K562 (cell line): ENCODE data around the gene GLIS2. TPM values are rescaled to one million over a fixed set of nuclear protein-coding genes. Genes with fewer than 3 reads are reported as not detected.
A peak's percentile ranks its signal among the peaks of the same experiment; 100 is the strongest.

ENCODE experiments used
- CHAMP1 ChIP-seq: fragments of 450-650 bp; IDR thresholded peaks from 2 replicates; pipeline ENCODE4 v1.6.1; 2016; ENCODE audit warnings: mild to moderate bottlenecking
- CXXC5 ChIP-seq: fragments of 250-450 bp; sonication (Bioruptor Pico); IDR thresholded peaks from 2 replicates; pipeline ENCODE4 v1.8.0; 2022; ENCODE audit warnings: inconsistent platforms, mild to moderate bottlenecking, moderate library complexity
- PPARD ChIP-seq: fragments of 250-450 bp; sonication (Bioruptor Pico); IDR thresholded peaks from 2 replicates; pipeline ENCODE4 v1.8.0; 2022; ENCODE audit warnings: inconsistent platforms, mild to moderate bottlenecking, moderate library complexity
- TCF7 ChIP-seq: sonication (generic); IDR thresholded peaks from 2 replicates; pipeline ENCODE4 v1.6.1; 2016; ENCODE audit warnings: antibody characterized with exemption, borderline replicate concordance
- ZNF551 ChIP-seq: fragments of 250-450 bp; sonication (Bioruptor Pico); IDR thresholded peaks from 2 replicates; pipeline ENCODE4 v1.5.0; 2021; ENCODE audit warnings: mild to moderate bottlenecking, moderate library complexity
- polyA plus RNA-seq, 8 experiments: library from polyadenylated mRNA; depleted of rRNA in 4 of 8; stranded (reverse) in 5 of 8; unstranded in 3 of 8; fragments of >200 nt; fragmentation: Nextera tagmentation in 2 of 8; fragmentation: Illumina TruSeq in 1 of 8; extraction: Ambion mirVana in 2 of 8; extraction: Trizol in 1 of 8; gene quantifications; 2 replicates each; pipeline versions ENCODE4 v1.2.1 to v1.2.3, GENCODE V29; 2011 to 2014; ENCODE audit warnings: inconsistent platforms in 1 of 8, missing spikeins in 1 of 8
- total RNA-seq, 7 experiments: library from RNA; depleted of rRNA in 6 of 7; stranded (reverse); fragments of >200 nt in 6 of 7; fragmentation: Illumina TruSeq in 2 of 7; extraction: Trizol in 2 of 7; gene quantifications; 2 replicates each; pipeline versions ENCODE4 v1.2.1 to v1.2.3, GENCODE V29; 2011 to 2021; ENCODE audit warnings: low replicate concordance in 1 of 7
- TF ChIP-seq, protein P1 (sequence below): fragments of 200-600 bp; sonication (generic); IDR thresholded peaks from one replicate; pipeline ENCODE4 v1.6.1; 2012; ENCODE audit warnings: mild to moderate bottlenecking, low read depth, low read length, inconsistent platforms
- TF ChIP-seq, protein P2 (sequence below): fragments of 250-450 bp; sonication (Bioruptor Pico); IDR thresholded peaks from 2 replicates; pipeline ENCODE4 v1.9.0; 2021; ENCODE audit warnings: mild to moderate bottlenecking, inconsistent platforms
- TF ChIP-seq, protein P3 (sequence below): fragments of 250-450 bp; sonication (Bioruptor Pico); IDR thresholded peaks from 2 replicates; pipeline ENCODE4 v1.8.0; 2021; ENCODE audit warnings: mild to moderate bottlenecking, moderate library complexity

The GLIS2 gene
- total and polyA plus RNA-seq, 9 of the 15 experiments (the other 6 are each of a cell fraction or from before 2014, with no cell fraction given) = 0.10 to 9.0 (median 0.57) TPM

DNA sequence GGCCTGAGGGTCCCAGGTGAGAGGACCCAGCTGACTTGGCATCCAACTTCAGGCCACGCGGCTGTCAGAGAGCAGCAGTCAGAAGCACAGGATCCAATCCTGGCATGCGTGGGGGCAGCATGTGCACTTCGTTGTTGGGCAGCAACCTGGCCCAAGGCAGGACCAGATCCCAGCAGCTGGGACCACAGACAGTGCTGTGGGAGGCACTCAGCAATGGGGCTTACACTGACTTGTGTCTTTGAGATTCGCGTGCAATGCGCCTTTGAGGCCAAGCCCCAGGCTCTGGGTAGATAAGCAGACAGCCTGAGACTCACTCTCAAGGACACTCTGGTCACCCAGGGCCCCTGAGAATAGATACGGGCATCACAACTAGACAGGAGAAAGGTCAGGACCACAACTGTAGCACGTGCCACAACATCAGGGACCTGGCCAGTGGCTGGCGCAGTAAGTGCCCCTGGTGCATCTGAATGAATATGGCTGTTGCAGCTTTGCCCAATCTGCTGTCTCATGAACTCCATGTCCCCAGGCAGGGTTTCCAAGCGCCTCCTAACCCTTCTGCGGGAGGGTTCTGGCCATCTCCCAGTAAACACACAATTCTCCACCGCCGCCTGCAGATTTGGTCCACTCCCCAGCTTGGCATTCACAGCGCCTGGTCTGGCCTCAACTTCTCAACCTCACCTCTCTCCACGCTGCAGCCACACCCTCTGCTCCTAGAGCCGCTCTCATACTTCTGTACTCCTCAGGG, 32.1 kb downstream of the GLIS2 start (continued):
- TF ChIP-seq, protein P1, sequence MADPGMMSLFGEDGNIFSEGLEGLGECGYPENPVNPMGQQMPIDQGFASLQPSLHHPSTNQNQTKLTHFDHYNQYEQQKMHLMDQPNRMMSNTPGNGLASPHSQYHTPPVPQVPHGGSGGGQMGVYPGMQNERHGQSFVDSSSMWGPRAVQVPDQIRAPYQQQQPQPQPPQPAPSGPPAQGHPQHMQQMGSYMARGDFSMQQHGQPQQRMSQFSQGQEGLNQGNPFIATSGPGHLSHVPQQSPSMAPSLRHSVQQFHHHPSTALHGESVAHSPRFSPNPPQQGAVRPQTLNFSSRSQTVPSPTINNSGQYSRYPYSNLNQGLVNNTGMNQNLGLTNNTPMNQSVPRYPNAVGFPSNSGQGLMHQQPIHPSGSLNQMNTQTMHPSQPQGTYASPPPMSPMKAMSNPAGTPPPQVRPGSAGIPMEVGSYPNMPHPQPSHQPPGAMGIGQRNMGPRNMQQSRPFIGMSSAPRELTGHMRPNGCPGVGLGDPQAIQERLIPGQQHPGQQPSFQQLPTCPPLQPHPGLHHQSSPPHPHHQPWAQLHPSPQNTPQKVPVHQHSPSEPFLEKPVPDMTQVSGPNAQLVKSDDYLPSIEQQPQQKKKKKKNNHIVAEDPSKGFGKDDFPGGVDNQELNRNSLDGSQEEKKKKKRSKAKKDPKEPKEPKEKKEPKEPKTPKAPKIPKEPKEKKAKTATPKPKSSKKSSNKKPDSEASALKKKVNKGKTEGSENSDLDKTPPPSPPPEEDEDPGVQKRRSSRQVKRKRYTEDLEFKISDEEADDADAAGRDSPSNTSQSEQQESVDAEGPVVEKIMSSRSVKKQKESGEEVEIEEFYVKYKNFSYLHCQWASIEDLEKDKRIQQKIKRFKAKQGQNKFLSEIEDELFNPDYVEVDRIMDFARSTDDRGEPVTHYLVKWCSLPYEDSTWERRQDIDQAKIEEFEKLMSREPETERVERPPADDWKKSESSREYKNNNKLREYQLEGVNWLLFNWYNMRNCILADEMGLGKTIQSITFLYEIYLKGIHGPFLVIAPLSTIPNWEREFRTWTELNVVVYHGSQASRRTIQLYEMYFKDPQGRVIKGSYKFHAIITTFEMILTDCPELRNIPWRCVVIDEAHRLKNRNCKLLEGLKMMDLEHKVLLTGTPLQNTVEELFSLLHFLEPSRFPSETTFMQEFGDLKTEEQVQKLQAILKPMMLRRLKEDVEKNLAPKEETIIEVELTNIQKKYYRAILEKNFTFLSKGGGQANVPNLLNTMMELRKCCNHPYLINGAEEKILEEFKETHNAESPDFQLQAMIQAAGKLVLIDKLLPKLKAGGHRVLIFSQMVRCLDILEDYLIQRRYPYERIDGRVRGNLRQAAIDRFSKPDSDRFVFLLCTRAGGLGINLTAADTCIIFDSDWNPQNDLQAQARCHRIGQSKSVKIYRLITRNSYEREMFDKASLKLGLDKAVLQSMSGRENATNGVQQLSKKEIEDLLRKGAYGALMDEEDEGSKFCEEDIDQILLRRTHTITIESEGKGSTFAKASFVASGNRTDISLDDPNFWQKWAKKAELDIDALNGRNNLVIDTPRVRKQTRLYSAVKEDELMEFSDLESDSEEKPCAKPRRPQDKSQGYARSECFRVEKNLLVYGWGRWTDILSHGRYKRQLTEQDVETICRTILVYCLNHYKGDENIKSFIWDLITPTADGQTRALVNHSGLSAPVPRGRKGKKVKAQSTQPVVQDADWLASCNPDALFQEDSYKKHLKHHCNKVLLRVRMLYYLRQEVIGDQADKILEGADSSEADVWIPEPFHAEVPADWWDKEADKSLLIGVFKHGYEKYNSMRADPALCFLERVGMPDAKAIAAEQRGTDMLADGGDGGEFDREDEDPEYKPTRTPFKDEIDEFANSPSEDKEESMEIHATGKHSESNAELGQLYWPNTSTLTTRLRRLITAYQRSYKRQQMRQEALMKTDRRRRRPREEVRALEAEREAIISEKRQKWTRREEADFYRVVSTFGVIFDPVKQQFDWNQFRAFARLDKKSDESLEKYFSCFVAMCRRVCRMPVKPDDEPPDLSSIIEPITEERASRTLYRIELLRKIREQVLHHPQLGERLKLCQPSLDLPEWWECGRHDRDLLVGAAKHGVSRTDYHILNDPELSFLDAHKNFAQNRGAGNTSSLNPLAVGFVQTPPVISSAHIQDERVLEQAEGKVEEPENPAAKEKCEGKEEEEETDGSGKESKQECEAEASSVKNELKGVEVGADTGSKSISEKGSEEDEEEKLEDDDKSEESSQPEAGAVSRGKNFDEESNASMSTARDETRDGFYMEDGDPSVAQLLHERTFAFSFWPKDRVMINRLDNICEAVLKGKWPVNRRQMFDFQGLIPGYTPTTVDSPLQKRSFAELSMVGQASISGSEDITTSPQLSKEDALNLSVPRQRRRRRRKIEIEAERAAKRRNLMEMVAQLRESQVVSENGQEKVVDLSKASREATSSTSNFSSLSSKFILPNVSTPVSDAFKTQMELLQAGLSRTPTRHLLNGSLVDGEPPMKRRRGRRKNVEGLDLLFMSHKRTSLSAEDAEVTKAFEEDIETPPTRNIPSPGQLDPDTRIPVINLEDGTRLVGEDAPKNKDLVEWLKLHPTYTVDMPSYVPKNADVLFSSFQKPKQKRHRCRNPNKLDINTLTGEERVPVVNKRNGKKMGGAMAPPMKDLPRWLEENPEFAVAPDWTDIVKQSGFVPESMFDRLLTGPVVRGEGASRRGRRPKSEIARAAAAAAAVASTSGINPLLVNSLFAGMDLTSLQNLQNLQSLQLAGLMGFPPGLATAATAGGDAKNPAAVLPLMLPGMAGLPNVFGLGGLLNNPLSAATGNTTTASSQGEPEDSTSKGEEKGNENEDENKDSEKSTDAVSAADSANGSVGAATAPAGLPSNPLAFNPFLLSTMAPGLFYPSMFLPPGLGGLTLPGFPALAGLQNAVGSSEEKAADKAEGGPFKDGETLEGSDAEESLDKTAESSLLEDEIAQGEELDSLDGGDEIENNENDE = no peak
- TF ChIP-seq CXXC5 (CRISPR knock-in tag) = peak; percentile 40
- no peak for TF ChIP-seq CHAMP1
- TF ChIP-seq PPARD (CRISPR knock-in tag) = no peak
- TF ChIP-seq ZNF551 (CRISPR knock-in tag) = no peak
- no peak for TF ChIP-seq TCF7
- TF ChIP-seq, protein P2, sequence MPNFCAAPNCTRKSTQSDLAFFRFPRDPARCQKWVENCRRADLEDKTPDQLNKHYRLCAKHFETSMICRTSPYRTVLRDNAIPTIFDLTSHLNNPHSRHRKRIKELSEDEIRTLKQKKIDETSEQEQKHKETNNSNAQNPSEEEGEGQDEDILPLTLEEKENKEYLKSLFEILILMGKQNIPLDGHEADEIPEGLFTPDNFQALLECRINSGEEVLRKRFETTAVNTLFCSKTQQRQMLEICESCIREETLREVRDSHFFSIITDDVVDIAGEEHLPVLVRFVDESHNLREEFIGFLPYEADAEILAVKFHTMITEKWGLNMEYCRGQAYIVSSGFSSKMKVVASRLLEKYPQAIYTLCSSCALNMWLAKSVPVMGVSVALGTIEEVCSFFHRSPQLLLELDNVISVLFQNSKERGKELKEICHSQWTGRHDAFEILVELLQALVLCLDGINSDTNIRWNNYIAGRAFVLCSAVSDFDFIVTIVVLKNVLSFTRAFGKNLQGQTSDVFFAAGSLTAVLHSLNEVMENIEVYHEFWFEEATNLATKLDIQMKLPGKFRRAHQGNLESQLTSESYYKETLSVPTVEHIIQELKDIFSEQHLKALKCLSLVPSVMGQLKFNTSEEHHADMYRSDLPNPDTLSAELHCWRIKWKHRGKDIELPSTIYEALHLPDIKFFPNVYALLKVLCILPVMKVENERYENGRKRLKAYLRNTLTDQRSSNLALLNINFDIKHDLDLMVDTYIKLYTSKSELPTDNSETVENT (CRISPR knock-in tag) = no peak
- TF ChIP-seq, protein P3, sequence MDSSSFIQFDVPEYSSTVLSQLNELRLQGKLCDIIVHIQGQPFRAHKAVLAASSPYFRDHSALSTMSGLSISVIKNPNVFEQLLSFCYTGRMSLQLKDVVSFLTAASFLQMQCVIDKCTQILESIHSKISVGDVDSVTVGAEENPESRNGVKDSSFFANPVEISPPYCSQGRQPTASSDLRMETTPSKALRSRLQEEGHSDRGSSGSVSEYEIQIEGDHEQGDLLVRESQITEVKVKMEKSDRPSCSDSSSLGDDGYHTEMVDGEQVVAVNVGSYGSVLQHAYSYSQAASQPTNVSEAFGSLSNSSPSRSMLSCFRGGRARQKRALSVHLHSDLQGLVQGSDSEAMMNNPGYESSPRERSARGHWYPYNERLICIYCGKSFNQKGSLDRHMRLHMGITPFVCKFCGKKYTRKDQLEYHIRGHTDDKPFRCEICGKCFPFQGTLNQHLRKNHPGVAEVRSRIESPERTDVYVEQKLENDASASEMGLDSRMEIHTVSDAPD (CRISPR knock-in tag) = no peak
